ENCODE measurements around the gene IFI44.

IFI44 gene

GRCh38 chr1:78652019-78652560 lies 2.5 kb downstream of the IFI44 start:
- DNase-seq, result no peak

GRCh38 chr1:78658901-78659300 lies 9.3 kb downstream of the IFI44 start:
- no peak for DNase-seq

DNA sequence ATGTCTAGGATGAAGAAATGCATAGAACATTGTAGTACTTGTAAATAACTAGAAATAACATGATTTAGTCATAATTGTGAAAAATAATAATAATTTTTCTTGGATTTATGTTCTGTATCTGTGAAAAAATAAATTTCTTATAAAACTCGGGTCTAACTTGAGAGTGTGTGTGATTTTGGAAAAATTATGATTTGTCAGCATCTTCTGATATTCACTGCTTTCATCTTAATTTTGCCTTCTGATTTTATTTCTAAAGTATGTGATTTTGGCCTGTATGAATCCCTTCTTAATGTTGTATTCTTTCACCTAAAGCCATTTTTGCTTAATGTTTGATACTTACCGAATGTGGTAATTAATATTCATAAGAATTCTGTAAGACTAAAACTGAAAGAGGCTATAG lies 14.3 kb downstream of the IFI44 start:
- DNase-seq, result no peak

DNA sequence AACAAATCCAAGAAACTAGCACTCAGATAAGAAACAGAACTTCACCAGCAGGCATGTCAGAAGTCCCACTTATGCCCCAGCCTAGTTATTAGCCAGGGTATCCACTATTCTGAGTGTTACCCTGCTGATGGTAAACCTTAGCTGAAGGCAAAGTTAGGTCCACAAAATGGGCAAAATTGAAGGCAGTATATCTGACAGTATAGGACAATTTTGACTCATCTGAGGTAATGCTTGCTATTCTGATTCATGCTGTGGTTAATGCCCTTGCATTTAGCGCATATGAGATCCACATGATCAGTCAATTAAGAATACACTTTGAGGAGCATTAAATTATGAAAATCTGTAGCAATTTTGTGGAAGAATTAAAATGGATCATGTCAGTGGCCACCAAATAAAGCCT lies 15.1 kb downstream of the IFI44 start:
- DNase-seq, result no peak

DNA sequence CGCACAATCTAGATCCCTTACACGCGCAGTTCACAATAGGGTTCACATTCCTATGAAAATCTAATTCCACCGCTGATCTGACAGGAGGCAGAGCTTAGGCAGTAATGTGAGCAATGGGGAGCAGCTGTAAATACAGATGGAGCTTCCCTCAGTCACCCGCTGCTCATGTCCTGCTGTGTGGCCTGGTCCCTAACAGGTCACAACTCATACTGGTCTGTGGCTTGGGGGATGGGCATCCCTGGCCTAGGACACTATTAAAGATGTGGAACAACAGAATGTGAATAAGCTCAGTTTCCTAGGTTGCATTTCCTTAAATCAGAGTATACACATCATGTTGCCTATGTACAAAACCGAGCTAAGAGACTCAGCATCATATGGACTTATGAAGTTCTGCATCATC lies 16.2 kb downstream of the IFI44 start:
- DNase-seq, result no peak

DNA sequence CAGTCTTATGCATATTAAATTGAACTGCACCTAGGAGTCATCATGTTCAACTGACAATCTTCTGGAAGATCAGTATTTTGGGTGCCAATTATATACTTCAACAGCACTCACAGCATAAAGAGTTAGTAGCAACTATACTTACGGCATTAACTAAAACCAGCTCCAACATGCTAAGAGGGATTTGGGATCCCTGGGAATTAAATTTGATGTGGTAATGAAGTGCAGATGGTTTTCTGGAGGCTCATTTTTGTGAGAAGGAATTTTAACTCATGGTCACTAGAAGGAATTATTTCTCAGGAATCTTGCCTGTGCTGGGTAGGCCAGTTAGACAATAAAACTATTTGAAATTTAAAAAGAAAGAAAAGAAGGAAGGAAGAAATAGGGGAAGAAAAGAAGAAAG lies 18.3 kb downstream of the IFI44 start:
- no peak for DNase-seq

DNA sequence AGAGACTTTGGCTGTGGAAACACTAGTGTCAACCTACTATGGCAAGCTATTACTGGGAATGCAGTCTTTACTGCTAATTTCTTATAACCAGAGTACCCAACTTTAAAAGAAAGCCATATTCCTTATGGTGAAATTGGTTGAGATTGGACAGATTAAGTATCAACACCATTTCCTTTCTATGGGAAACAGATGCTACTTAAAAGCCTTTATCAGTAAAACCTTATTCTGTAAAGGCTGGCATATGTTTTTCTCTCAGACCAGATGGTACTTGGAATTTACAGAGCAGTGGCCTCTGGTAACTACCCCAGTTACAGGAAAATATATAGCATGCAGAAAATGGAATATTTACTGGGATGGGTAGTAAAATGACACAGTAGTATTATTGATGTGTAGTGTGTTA lies 18.8 kb downstream of the IFI44 start:
- no peak for DNase-seq

- DNase-seq, result no peak
Measured at GRCh38 chr1:78672428-78672827, 22.8 kb downstream of the IFI44 start.

DNA sequence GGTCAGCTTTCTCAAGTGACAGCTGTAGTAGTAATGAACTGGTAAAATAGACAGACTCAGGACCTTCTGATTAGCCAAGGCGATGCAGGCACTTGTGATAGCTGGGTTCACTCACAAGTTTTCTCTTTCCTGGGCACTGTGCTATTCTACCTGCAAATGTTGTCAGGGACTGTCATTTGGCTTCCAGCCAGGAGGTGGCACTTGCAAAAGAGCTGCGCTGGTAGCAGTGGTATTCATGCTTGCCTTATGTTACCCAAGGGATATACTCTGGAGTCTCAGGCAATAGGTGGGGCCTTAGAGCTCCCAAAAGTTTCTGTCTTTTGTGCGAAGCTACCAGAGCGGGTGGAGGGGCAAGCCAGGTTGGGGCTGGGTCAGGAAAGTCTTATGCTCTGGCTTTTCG lies 23.5 kb downstream of the IFI44 start:
- DNase-seq, result peak; percentile 12

GRCh38 chr1:78676347-78676982 lies 26.8 kb downstream of the IFI44 start:
- DNase-seq, result peak; percentile 63

DNA sequence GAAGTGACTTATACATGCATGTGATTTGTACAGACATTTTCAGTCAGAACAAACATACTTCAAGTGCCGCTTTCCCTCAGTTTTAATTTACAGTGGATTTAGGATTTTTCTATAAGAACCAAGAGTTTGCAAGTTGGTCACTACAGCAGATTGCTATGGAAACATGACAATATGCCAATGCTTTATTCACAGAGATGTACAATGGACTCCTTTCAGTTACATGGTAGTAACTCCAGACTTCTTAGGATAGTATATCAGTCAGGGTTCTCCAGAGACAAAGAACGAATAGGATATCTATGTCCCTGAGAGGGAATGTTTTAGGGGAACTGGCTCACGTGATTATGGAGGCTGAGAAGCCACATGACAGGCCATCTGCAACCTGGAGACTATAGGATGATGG lies 27.4 kb downstream of the IFI44 start:
- DNase-seq, result no peak

DNA sequence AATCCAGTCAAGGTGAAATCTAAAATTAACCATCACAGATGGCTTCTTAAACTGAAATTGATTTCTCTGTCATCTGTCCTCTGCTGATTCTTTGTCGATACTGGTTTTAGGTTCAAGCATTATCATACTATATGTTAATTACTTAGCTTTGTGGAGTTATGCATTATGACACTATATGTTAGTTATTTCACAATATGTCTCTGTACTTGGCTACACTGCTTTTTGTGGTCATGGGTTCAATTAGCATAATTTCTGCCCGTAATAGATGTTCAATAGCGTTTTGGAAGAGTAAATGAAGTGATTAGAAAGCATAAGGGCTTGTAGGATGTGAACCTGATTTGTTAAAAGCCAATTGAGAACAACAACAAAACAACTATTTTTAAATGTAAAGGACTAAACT lies 28.2 kb downstream of the IFI44 start:
- no peak for DNase-seq

DNA sequence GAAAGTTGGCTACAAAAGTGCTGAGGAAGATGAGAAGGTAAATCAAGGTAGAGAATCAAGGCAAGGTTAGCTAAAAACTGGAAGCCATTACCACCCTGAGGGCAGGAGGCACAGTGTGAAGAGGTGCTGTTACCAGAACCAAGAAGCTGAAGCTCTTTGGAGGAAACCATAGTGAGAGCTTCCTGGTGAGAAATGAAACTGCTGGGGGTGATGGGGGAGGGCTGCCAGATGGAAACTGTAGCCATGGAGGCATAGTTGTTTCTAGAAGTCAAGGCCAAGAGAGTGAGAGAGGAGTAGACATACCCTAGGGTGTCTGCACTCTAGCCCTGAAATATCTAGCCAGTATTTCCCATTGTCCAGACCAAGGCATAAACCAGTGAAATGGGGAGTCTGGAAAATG lies 28.7 kb downstream of the IFI44 start:
- no peak for DNase-seq

DNA sequence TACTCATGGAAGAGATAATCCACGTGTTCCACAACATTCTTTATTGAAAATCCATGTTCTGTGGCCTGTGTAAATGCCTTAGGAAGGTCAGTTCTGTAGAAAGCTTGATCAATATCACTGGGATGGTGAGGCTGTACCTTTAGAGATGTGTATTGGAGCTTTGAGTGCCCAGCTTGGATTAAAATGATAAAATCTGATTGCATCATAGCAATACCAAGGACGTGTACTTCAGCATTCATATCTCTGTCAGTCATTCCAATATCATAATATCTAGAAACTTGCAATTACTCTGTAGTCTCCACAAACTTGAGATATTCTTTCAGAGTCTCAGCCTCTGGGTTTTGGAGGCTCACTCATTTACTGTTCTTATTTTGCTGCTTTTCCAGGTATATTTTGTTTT lies 31.6 kb downstream of the IFI44 start:
- DNase-seq, result no peak

- no peak for DNase-seq
Measured at GRCh38 chr1:78682496-78682895, 32.9 kb downstream of the IFI44 start.

- no peak for DNase-seq
Measured at GRCh38 chr1:78683079-78683478, 33.4 kb downstream of the IFI44 start.

- no peak for DNase-seq
Measured at GRCh38 chr1:78687315-78687714, 37.7 kb downstream of the IFI44 start.

- DNase-seq, result no peak
Measured at GRCh38 chr1:78687914-78688313, 38.3 kb downstream of the IFI44 start.

DNA sequence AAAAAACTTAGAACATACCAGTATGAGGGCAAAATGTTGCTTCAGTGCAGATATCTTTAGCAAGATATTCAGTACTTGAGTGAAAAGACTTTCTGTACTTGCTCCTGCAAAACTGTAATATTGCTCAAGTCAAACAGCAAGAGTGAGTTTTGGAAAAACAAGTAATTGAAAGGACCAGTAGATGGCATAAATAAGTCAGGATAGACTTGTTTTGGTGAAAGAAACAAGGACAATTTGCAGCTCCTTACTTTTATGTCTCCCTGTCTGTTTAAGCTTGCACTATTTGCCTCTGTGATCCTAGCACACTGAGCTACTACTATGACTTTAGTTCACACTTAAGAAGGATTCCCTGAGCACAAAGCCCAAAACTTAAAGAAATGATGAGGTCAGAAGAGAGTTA lies 39.1 kb downstream of the IFI44 start:
- DNase-seq, result no peak

- DNase-seq, result no peak
Measured at GRCh38 chr1:78690516-78690915, 40.9 kb downstream of the IFI44 start.

GRCh38 chr1:78691995-78692747 lies 42.5 kb downstream of the IFI44 start:
- no peak for DNase-seq

DNA sequence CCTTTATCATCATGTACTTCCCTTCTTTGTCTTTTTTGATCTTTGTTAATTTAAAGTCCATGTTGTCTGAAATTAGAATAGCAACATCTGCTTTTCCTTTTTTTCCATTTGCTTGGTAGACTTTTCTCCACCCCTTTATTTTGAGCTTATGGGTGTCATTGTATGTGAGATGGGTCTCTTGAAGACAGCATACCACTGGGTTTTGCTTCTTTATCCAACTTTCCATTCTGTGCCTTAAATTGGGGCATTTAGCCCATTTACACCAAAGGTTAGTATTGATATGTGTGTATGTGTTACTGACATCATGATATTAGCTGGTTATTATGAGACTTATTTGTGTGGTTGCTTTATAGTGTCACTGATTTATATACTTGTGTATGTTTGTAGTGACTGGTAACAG lies 50.2 kb downstream of the IFI44 start:
- no peak for DNase-seq

GRCh38 chr1:78702426-78702825 lies 52.8 kb downstream of the IFI44 start:
- no peak for DNase-seq

DNA sequence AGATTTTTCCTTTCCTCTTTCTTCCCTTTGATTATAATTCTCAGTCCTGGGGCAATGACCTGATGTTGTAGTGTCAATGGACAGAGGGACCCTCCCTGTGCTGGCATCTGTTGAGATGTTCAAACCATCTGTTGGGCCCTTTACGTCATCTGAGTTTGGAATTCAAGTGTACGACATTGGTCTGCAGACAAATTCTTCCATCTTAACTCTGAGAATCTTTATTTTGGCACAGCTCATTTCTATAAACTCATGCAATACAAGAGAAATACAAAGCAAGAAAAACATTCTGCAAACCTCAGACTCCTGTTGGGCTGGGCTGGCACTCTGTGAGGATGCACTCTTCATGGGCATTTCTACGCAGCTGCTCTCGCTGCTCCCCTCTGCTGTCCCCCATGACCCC lies 54.2 kb downstream of the IFI44 start:
- DNase-seq, result no peak
